Neutrophil (primary cell): Measurements from ENCODE around the gene KLRC4.
A peak's percentile ranks its signal among the peaks of the same experiment; 100 is the strongest.
"Not testable (repeated sequence)": the region's sequence is repeated elsewhere in the genome, so short reads cannot be mapped to it uniquely, and the experiment has no call there.

Experiments used
- H3K27ac ChIP-seq: fragments of 200-600 bp; sonication (generic); 2 replicates; pipeline ENCODE4 v1.5.1; 2016; ENCODE audit warnings: mild to moderate bottlenecking, moderate library complexity
- H3K27me3 ChIP-seq: fragments of 200-600 bp; sonication (generic); 2 replicates; pipeline ENCODE4 v1.6.0; 2016; ENCODE audit warnings: mild to moderate bottlenecking
- H3K36me3 ChIP-seq: fragments of 200-600 bp; sonication (generic); 2 replicates; pipeline ENCODE4 v1.5.1; 2017
- H3K4me1 ChIP-seq, 2 experiments: fragments of 200-600 bp in 1 of 2; sonication (generic) in 1 of 2; 1 replicate in 1 of 2; 2 replicates in 1 of 2; pipeline versions ENCODE4 v1.5.1 to v1.6.1; 2013 to 2016; ENCODE audit warnings: low read depth in 1 of 2, low read length in 1 of 2, mild to moderate bottlenecking in 1 of 2, moderate library complexity in 1 of 2; ENCODE audit not compliant: control insufficient read depth in 1 of 2, insufficient read depth in 1 of 2
- H3K4me3 ChIP-seq, 2 experiments: fragments of 200-600 bp in 1 of 2; sonication (generic) in 1 of 2; 1 replicate in 1 of 2; 2 replicates in 1 of 2; pipeline ENCODE4 v1.5.1; 2013 to 2016; ENCODE audit warnings: low read depth in 1 of 2, low read length in 1 of 2, mild to moderate bottlenecking in 1 of 2, moderate library complexity in 1 of 2
- H3K9me3 ChIP-seq: fragments of 200-600 bp; sonication (generic); 2 replicates; pipeline ENCODE4 v1.5.1; 2016
- TF ChIP-seq, protein P1 (sequence below): fragments of 200-600 bp; sonication (generic); IDR thresholded peaks from 2 replicates; pipeline ENCODE4 v1.5.1; 2016; ENCODE audit warnings: antibody characterized with exemption

Gene KLRC4

DNA sequence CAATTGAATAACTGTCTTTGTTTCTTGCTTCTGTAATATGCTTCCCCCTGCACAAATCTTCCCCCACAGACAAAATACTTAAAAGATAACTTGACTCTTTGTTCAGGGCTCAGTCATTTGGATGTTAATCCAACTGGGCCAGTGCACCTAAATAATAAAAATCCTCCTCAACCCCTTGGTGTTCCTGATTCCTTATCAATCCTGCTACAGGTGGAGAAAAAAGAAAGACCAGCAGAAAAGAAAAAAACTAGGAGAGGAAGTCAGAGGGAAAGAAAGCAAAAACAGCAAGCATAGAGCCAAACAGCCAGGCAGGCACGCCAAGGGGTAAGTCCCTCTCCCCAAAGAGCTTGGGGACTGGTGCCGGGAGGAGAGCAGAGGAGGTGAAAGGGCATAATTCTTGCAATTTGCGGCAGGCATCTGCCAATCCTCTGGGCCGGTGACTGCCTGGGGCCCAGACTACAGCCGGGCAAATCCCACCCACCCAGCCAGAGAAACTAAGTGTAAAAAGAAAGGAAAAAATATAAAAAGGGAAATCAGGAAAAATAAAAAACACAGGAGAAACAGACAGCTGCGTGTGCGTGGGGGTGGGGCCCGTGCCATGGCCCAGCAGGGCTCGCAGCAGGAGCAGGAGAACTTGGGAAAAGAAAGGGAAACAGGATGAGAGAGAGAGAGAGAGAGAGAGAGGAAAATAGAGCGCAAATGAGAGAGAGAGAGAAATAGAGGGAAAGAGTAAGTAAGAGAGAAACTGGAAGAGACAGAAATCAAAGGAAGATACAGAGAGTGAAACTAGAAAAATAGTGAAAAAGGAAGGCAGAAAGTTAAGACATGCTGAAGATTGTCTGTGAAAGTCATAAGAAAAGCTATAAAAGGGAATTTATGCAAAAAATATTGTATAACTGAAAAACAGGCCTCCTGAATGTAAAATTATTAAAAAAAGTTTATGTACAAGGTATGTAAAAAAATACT lies 41.1 kb downstream of the KLRC4 start:
- H3K4me1 ChIP-seq: peaks cover 46 to 50% of the 10 kb centered on the region in 2 experiments
- H3K27ac ChIP-seq: no peak overlapping the region
- H3K36me3 ChIP-seq: no peaks in the 10 kb centered on the region
- TF ChIP-seq, protein P1, sequence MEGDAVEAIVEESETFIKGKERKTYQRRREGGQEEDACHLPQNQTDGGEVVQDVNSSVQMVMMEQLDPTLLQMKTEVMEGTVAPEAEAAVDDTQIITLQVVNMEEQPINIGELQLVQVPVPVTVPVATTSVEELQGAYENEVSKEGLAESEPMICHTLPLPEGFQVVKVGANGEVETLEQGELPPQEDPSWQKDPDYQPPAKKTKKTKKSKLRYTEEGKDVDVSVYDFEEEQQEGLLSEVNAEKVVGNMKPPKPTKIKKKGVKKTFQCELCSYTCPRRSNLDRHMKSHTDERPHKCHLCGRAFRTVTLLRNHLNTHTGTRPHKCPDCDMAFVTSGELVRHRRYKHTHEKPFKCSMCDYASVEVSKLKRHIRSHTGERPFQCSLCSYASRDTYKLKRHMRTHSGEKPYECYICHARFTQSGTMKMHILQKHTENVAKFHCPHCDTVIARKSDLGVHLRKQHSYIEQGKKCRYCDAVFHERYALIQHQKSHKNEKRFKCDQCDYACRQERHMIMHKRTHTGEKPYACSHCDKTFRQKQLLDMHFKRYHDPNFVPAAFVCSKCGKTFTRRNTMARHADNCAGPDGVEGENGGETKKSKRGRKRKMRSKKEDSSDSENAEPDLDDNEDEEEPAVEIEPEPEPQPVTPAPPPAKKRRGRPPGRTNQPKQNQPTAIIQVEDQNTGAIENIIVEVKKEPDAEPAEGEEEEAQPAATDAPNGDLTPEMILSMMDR: no peak
- H3K4me3 ChIP-seq: no peak overlapping the region
- H3K27me3 ChIP-seq: no peaks in the 10 kb centered on the region
- H3K9me3 ChIP-seq: no peaks in the 10 kb centered on the region

DNA sequence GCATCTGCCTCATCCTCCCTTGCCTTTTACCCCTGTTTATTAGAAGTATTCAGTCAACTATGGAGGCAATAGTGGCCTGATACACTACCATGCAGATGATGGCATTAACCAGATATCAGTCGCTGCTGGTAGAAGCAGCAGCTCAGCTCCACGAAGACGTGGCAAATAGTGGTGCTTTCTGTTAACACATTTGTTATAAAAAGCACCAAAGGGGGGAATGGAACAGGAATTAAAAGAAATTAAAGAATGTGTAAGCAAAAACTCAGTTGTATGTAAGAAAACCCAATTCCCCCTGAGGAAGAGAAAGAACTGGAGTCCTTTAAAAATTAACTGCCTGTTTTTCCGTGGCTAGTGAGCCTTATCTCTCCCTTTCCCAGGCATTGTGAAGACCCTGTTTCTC lies 41.8 kb downstream of the KLRC4 start:
- not testable (repeated sequence) for H3K36me3 ChIP-seq, H3K27ac ChIP-seq, H3K4me3 ChIP-seq, H3K27me3 ChIP-seq, H3K9me3 ChIP-seq
- peaks cover 43 to 48% of the 10 kb centered on the region in 2 experiments for H3K4me1 ChIP-seq

DNA sequence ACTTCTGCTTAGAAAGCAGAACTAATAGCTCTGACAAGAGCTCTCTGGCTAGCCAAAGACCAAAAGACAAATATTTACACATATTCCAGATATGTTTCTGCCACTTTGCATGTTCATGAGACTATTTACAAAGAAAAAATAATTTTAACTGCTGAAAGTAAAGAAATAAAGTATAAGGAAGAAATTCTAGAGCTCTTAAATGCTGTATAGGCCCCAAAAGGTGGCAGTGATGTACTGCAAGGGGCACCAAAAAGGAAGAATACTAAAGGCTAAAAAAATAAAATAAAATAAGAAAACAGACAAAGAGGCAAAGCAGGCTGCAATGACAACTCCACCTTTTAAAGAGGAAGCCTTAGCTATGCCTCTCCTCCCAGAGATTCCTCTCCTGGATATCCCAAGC lies 42.7 kb downstream of the KLRC4 start:
- Histone ChIP-seq H3K27ac (no peak overlapping the region), H3K27me3 (no peaks in the 10 kb centered on the region), H3K36me3 (no peaks in the 10 kb centered on the region), H3K9me3 (no peaks in the 10 kb centered on the region), H3K4me1 (peaks cover 41 to 48% of the 10 kb centered on the region in 2 experiments), H3K4me3 (no peak overlapping the region)
- TF ChIP-seq, protein P1: no peak

DNA sequence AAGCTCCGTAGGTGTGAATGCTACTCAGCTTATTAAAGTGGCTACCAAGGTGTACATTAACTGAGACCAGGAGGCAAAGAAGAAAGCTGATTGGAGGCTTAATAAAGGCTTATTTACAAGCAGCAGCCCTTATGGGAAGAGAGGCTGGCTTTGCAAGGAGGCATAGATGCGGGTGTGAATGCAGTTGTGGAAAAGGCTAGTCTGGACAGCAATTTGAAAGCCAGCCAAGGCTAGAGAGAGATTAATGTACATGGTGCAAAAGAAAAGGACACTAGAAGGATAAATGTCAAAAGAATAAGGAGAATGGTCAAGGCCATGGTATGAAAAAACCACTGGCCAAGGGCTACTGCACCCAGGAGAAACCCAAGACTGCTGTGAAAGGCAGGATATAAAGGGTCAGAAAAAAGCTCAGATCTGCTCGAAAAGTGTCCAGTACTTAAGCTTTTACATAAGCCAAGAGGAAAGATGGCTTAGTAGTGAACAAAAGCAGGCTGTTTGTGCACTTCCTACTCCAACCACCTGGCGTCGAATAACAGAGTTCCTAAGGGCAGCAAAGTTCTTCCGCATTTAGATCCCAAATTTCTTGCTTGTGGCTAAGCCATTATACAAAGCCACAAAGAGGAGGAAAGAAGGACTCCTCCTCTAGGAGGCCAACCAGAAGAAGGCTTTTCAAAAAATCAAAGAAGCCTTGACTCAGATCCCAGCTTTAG lies 43.7 kb downstream of the KLRC4 start:
- no peaks in the 10 kb centered on the region for H3K27me3 ChIP-seq
- no peaks in the 10 kb centered on the region for H3K36me3 ChIP-seq
- H3K9me3 ChIP-seq: no peaks in the 10 kb centered on the region
- peak overlapping the region; percentile 79 for H3K27ac ChIP-seq
- peak overlapping the region; percentile 81 to 97 for H3K4me3 ChIP-seq
- TF ChIP-seq, protein P1: no peak
- H3K4me1 ChIP-seq: peaks cover 33 to 40% of the 10 kb centered on the region in 2 experiments

DNA sequence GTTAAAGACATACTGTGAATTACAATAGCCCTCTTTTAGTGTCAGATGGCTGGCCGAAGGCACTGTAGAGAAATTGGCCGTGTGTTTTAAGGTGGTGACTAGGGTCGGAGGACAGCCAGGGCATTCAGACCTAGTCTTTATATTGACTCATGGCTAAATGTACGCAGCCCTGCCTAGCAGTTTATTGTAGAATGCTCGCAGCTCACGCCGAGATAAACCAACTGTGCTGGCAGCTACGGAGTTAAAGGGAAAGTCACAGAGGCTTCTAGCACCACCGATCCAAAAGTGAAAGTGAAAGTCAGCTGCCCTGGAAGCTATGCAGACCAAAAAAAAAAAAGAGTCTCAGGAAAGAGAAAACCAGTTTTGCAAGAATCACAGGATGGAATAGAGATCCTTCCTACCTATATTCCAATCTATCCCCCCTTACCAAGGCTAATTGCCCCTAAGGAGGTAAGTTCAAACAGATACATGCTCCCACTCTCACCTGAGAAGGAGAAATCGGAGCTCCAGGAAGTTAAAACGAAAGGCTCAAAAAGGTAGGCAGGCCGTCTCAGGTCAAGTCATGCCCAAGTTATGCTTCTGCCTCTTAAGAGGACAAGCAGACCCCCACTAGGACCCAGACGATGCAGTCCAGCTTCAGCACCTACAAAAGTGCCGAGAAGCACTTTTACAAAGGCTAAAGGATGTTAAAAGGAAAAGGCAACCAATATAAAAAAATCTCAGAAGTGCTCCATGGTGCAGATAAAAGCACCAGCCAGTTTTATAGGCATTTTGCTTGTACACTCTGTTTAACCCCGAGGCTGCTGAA lies 44.5 kb downstream of the KLRC4 start:
- peaks cover 32 to 39% of the 10 kb centered on the region in 2 experiments for H3K4me1 ChIP-seq
- TF ChIP-seq, protein P1: no peak
- H3K4me3 ChIP-seq: peak overlapping the region; percentile 81 to 97
- H3K36me3 ChIP-seq: no peaks in the 10 kb centered on the region
- H3K9me3 ChIP-seq: no peaks in the 10 kb centered on the region
- peak overlapping the region; percentile 79 for H3K27ac ChIP-seq
- no peaks in the 10 kb centered on the region for H3K27me3 ChIP-seq
